OCI-LY1 (cell line): ENCODE data around the gene FYB1.

Experiments used
- H2AFZ ChIP-seq: fragments of 200-600 bp; sonication (generic), shearing (Covaris generic); 2 replicates; pipeline ENCODE4 v1.6.0; 2014; ENCODE audit warnings: antibody characterized with exemption, mild to moderate bottlenecking, low read length
- H3F3A ChIP-seq: fragments of 200-600 bp; sonication (generic), shearing (Covaris generic); 2 replicates; pipeline ENCODE4 v1.6.0; 2014; ENCODE audit warnings: mild to moderate bottlenecking, antibody characterized with exemption, low read length, moderate library complexity; ENCODE audit not compliant: insufficient read depth
- H3K27ac ChIP-seq: fragments of 200-600 bp; sonication (generic); 2 replicates; pipeline ENCODE4 v1.5.1; 2014; ENCODE audit warnings: low read length, mixed run types, mild to moderate bottlenecking, low read depth; ENCODE audit not compliant: poor library complexity, severe bottlenecking
- H3K27me3 ChIP-seq: fragments of 200-600 bp; sonication (generic); 2 replicates; pipeline ENCODE4 v1.6.0; 2014; ENCODE audit warnings: antibody characterized with exemption, mild to moderate bottlenecking, low read length, moderate library complexity; ENCODE audit not compliant: insufficient read depth
- H3K36me3 ChIP-seq: fragments of 200-600 bp; sonication (generic); 2 replicates; pipeline ENCODE4 v1.6.1; 2014; ENCODE audit warnings: mild to moderate bottlenecking, antibody characterized with exemption, low read length, moderate library complexity, mixed read lengths; ENCODE audit not compliant: insufficient read depth
- H3K4me1 ChIP-seq: fragments of 200-600 bp; sonication (generic); 2 replicates; pipeline ENCODE4 v1.5.1; 2014; ENCODE audit warnings: mild to moderate bottlenecking, low read length, moderate library complexity; ENCODE audit not compliant: insufficient read depth, severe bottlenecking
- H3K4me2 ChIP-seq: fragments of 200-600 bp; sonication (generic), shearing (Covaris generic); 2 replicates; pipeline ENCODE4 v1.6.1; 2014; ENCODE audit warnings: low read length
- H3K4me3 ChIP-seq: fragments of 200-600 bp; sonication (generic); 2 replicates; pipeline ENCODE4 v1.5.1; 2014; ENCODE audit warnings: low read length, low read depth, mild to moderate bottlenecking, mixed read lengths; ENCODE audit not compliant: poor library complexity, severe bottlenecking
- H3K79me2 ChIP-seq: fragments of 200-600 bp; shearing (Covaris generic); 2 replicates; pipeline ENCODE4 v1.6.1; 2016; ENCODE audit warnings: mixed run types, low read length, mixed read lengths; ENCODE audit not compliant: insufficient read depth
- H3K9ac ChIP-seq: fragments of 200-600 bp; sonication (generic), shearing (Covaris generic); 2 replicates; pipeline ENCODE4 v1.6.1; 2014; ENCODE audit warnings: mild to moderate bottlenecking, low read length, mixed read lengths
- H3K9me2 ChIP-seq: fragments of 200-600 bp; sonication (generic), shearing (Covaris generic); 2 replicates; pipeline ENCODE4 v1.6.1; 2014; ENCODE audit warnings: low read depth, mild to moderate bottlenecking, low read length, mixed read lengths
- H3K9me3 ChIP-seq: fragments of 200-600 bp; shearing (Covaris generic); 2 replicates; pipeline ENCODE4 v1.6.1; 2014; ENCODE audit warnings: low read length, mixed read lengths
- H4K20me1 ChIP-seq: fragments of 200-600 bp; sonication (generic), shearing (Covaris generic); 2 replicates; pipeline ENCODE4 v1.6.0; 2016; ENCODE audit warnings: mild to moderate bottlenecking, low read length; ENCODE audit not compliant: insufficient read depth
- EZH2 ChIP-seq: fragments of 200-600 bp; sonication (generic), shearing (Covaris generic); IDR thresholded peaks from 2 replicates; pipeline ENCODE4 v1.8.0; 2017; ENCODE audit warnings: borderline replicate concordance, mixed run types, mild to moderate bottlenecking, antibody characterized with exemption, low read length, moderate library complexity, mixed read lengths
- TF ChIP-seq, protein P1 (sequence below): fragments of 200-600 bp; sonication (generic), shearing (Covaris generic); IDR thresholded peaks from 2 replicates; pipeline ENCODE4 v1.5.1; 2017; ENCODE audit warnings: mild to moderate bottlenecking, antibody characterized with exemption, low read length, moderate library complexity, mixed read lengths

FYB1 gene

GRCh38 chr5:39059064-39059463, 160.3 kb downstream of the FYB1 start:
- no peaks in the 10 kb centered on the region for H4K20me1 ChIP-seq
- H3K9me2 ChIP-seq: no peaks in the 10 kb centered on the region
- H3K27ac ChIP-seq: no peak overlapping the region
- no peak for TF ChIP-seq EZH2
- TF ChIP-seq, protein P1, sequence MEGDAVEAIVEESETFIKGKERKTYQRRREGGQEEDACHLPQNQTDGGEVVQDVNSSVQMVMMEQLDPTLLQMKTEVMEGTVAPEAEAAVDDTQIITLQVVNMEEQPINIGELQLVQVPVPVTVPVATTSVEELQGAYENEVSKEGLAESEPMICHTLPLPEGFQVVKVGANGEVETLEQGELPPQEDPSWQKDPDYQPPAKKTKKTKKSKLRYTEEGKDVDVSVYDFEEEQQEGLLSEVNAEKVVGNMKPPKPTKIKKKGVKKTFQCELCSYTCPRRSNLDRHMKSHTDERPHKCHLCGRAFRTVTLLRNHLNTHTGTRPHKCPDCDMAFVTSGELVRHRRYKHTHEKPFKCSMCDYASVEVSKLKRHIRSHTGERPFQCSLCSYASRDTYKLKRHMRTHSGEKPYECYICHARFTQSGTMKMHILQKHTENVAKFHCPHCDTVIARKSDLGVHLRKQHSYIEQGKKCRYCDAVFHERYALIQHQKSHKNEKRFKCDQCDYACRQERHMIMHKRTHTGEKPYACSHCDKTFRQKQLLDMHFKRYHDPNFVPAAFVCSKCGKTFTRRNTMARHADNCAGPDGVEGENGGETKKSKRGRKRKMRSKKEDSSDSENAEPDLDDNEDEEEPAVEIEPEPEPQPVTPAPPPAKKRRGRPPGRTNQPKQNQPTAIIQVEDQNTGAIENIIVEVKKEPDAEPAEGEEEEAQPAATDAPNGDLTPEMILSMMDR: no peak
- no peaks in the 10 kb centered on the region for H3K9me3 ChIP-seq
- H3K4me1 ChIP-seq: peaks cover 11% of the 10 kb centered on the region
- H3K36me3 ChIP-seq: peaks cover 21% of the 10 kb centered on the region; the same call in 1 of the 2 replicates
- peaks cover 89% of the 10 kb centered on the region for H3K79me2 ChIP-seq
- H3F3A ChIP-seq: no peaks in the 10 kb centered on the region
- no peaks in the 10 kb centered on the region for H3K27me3 ChIP-seq
- H3K9ac ChIP-seq: no peak overlapping the region
- no peak overlapping the region for H2AFZ ChIP-seq
- no peak overlapping the region for H3K4me2 ChIP-seq
- H3K4me3 ChIP-seq: no peak overlapping the region

GRCh38 chr5:39058178-39058921, 161.0 kb downstream of the FYB1 start:
- H3K4me2 ChIP-seq: peak overlapping the region; percentile 36
- H3K27ac ChIP-seq: no peak overlapping the region
- no peak overlapping the region for H3K4me3 ChIP-seq
- no peaks in the 10 kb centered on the region for H3F3A ChIP-seq
- no peaks in the 10 kb centered on the region for H3K9me2 ChIP-seq
- peaks cover 82% of the 10 kb centered on the region for H3K79me2 ChIP-seq
- H3K4me1 ChIP-seq: peaks cover 11% of the 10 kb centered on the region
- 0 out of 2 replicates have a peak overlapping the region, but pooled peaks have one; percentile 7 for H3K9ac ChIP-seq
- H2AFZ ChIP-seq: no peak overlapping the region
- no peaks in the 10 kb centered on the region for H3K9me3 ChIP-seq
- no peaks in the 10 kb centered on the region for H3K27me3 ChIP-seq
- peaks cover 21% of the 10 kb centered on the region; the same call in 1 of the 2 replicates for H3K36me3 ChIP-seq
- no peaks in the 10 kb centered on the region for H4K20me1 ChIP-seq
- TF ChIP-seq, protein P1: no peak
- TF ChIP-seq EZH2: no peak

- Histone ChIP-seq H3K36me3 (peaks cover 18% of the 10 kb centered on the region; the same call in 1 of the 2 replicates), H3K9me3 (no peaks in the 10 kb centered on the region), H3K9ac (0 out of 2 replicates have a peak overlapping the region, but pooled peaks have one; percentile 7), H3K4me1 (peaks cover 11% of the 10 kb centered on the region), H3K4me2 (peak overlapping the region; percentile 36), H3K4me3 (no peak overlapping the region), H3K9me2 (no peaks in the 10 kb centered on the region), H3F3A (no peaks in the 10 kb centered on the region), H3K79me2 (peaks cover 81% of the 10 kb centered on the region), H4K20me1 (no peaks in the 10 kb centered on the region), H3K27ac (no peak overlapping the region), H2AFZ (no peak overlapping the region), H3K27me3 (no peaks in the 10 kb centered on the region)
- TF ChIP-seq, protein P1: no peak
- TF ChIP-seq EZH2: no peak
Measured at GRCh38 chr5:39057734-39058133, 161.6 kb downstream of the FYB1 start.
